ENCODE measurements around the gene TSHZ2.

The TSHZ2 gene

GRCh38 chr20:53028337-53029007 is 56.3 kb downstream of the TSHZ2 start:
- TF ChIP-seq CTCF (IDR thresholded peaks at IDR 0.05): no peak
- TF ChIP-seq ZFX (IDR thresholded peaks at IDR 0.05; ENCODE audit: borderline replicate concordance): no peak
- no peak overlapping the region for H3K27ac ChIP-seq

- TF ChIP-seq CTCF (IDR thresholded peaks at IDR 0.05): no peak
- TF ChIP-seq ZFX (IDR thresholded peaks at IDR 0.05; ENCODE audit: borderline replicate concordance): no peak
- no peak overlapping the region for H3K27ac ChIP-seq
Observed at GRCh38 chr20:53030061-53030460, 57.9 kb downstream of the TSHZ2 start.

- TF ChIP-seq ZFX (IDR thresholded peaks at IDR 0.05; ENCODE audit: borderline replicate concordance) (no peak), CTCF (IDR thresholded peaks at IDR 0.05) (no peak)
- no peak overlapping the region for H3K27ac ChIP-seq
Observed at GRCh38 chr20:53032046-53032445, 59.9 kb downstream of the TSHZ2 start.

- TF ChIP-seq CTCF (IDR thresholded peaks at IDR 0.05): no peak
- TF ChIP-seq ZFX (IDR thresholded peaks at IDR 0.05; ENCODE audit: borderline replicate concordance): no peak
- H3K27ac ChIP-seq: no peak overlapping the region
Observed at GRCh38 chr20:53032478-53032932, 60.3 kb downstream of the TSHZ2 start.

- H3K27ac ChIP-seq: no peak overlapping the region
- TF ChIP-seq ZFX (IDR thresholded peaks at IDR 0.05; ENCODE audit: borderline replicate concordance) (no peak), CTCF (IDR thresholded peaks at IDR 0.05) (no peak)
Observed at GRCh38 chr20:53033176-53033575, 61.0 kb downstream of the TSHZ2 start.

- H3K27ac ChIP-seq: no peak overlapping the region
- TF ChIP-seq ZFX (IDR thresholded peaks at IDR 0.05; ENCODE audit: borderline replicate concordance): no peak
- TF ChIP-seq CTCF (IDR thresholded peaks at IDR 0.05): no peak
Observed at GRCh38 chr20:53034899-53035298, 62.7 kb downstream of the TSHZ2 start.

GRCh38 chr20:53036992-53037391 is 64.8 kb downstream of the TSHZ2 start:
- no peak overlapping the region for H3K27ac ChIP-seq
- TF ChIP-seq ZFX (IDR thresholded peaks at IDR 0.05; ENCODE audit: borderline replicate concordance): no peak
- TF ChIP-seq CTCF (IDR thresholded peaks at IDR 0.05): no peak
